Measurements from ENCODE around the gene TOE1. TPM values are rescaled to one million over a fixed set of nuclear protein-coding genes. Genes with fewer than 3 reads are reported as not detected.
A peak's percentile ranks its signal among the peaks of the same experiment; 100 is the strongest.

The TOE1 gene
- total RNA-seq, 2 experiments from 2014 or later = 22.1 to 30.2 TPM

DNA sequence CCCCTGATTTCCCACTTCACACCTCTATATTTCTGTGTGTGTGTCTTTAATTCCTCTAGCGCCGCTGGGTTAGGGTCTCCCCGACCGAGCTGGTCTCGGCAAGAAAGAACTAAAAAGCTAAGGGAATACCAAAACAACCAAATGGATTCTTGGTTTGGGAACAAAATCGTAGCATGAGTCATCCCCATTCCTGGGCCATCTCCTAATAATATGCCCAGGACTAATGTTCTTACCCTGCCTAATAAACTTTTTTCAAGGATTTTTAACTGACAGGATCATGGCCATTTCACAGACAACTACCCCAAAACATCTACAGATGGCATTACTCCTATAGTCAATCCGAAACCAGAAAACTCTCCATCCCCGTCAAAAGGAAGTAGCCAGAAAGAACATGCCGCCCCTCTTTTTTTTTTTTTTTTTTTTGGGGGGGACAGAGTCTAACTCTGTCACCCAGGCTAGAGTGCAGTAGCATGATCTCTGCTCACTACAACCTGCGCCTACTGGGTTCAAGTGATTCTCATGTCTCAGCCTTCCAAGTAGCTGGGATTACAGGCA lies 17.4 kb upstream of the TOE1 start:
- no peak for TF ChIP-seq EZH2phosphoT487 (IDR thresholded peaks at IDR 0.05; ENCODE audit: borderline replicate concordance, low read depth, low read length)
- TF ChIP-seq, protein P1, sequence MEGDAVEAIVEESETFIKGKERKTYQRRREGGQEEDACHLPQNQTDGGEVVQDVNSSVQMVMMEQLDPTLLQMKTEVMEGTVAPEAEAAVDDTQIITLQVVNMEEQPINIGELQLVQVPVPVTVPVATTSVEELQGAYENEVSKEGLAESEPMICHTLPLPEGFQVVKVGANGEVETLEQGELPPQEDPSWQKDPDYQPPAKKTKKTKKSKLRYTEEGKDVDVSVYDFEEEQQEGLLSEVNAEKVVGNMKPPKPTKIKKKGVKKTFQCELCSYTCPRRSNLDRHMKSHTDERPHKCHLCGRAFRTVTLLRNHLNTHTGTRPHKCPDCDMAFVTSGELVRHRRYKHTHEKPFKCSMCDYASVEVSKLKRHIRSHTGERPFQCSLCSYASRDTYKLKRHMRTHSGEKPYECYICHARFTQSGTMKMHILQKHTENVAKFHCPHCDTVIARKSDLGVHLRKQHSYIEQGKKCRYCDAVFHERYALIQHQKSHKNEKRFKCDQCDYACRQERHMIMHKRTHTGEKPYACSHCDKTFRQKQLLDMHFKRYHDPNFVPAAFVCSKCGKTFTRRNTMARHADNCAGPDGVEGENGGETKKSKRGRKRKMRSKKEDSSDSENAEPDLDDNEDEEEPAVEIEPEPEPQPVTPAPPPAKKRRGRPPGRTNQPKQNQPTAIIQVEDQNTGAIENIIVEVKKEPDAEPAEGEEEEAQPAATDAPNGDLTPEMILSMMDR (conservative IDR thresholded peaks at IDR 0.05; ENCODE audit: low read length) = no peak
- H3K4me3 ChIP-seq (ENCODE audit: low read depth, low read length, poor library complexity, severe bottlenecking) = no peak overlapping the region
- no peaks in the 10 kb centered on the region for H3K36me3 ChIP-seq (ENCODE audit: insufficient read depth, low read length)
- no peak overlapping the region for H3K4me2 ChIP-seq (ENCODE audit: low read length)
- POLR2A ChIA-PET = interaction anchor here (0.7 kb wide), 2 partner anchors 32 to 522 kb away, joined by 3 to 4 read pairs; partner anchors contain the start of gene PLK3
- no peak overlapping the region for H3K27ac ChIP-seq (ENCODE audit: low read depth, low read length, poor library complexity, severe bottlenecking)
- no peaks in the 10 kb centered on the region for H3K9me3 ChIP-seq (ENCODE audit: low read length)
- BruUV-seq (replicated peaks) = no TSS peak
- DNase-seq (ENCODE audit: low spot score) = no peak
- no peaks in the 10 kb centered on the region for H4K20me1 ChIP-seq (ENCODE audit: insufficient read depth, low read length)
- H3K9me2 ChIP-seq (ENCODE audit: insufficient read depth, low read length) = no peaks in the 10 kb centered on the region
- CTCF ChIA-PET (ENCODE audit: unreplicated experiment) = no interaction called here
- H3K4me1 ChIP-seq (ENCODE audit: insufficient read depth, low read length, poor library complexity, severe bottlenecking) = peaks cover 27% of the 10 kb centered on the region
- intact Hi-C loops (cut with micrococcal nuclease; ENCODE audit: unreplicated experiment) = no loop called here
- H2AFZ ChIP-seq (ENCODE audit: low read length) = no peak overlapping the region
- H3K79me2 ChIP-seq (ENCODE audit: insufficient read depth, low read depth, low read length) = peaks cover 5% of the 10 kb centered on the region; the same call in 1 of the 2 replicates

DNA sequence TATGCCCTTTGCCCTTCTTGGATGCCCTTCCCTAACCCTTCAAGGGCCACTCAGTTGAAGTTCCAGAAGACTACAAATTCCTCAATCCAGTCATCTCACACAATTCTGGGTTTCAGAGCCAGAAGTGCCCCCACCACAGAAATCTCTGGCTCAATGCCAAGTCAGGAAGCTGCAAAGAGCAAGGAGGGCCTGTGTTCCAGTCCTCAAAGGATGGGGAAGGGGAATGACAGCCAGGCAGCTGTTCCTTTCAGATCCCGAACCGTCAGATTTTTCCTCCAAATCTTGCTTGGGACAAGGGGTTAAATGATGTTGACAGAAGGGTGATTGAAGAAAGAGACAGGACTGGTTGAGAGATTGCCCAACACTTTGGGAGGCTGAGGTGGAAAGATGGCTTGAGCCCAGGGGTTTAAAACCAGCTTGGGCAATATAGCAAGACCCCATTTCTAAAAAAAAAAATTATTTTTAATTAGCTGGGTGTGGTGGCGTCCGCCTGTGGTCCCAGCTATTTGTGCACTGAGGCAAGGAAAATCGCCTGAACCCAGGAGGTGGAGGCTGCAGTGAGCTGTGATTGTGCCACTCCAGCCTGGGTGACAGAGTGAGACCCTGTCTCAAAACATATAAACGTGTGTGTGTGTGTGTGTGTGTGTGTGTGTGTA lies 14.0 kb upstream of the TOE1 start:
- peaks cover 5% of the 10 kb centered on the region; the same call in 1 of the 2 replicates for H3K36me3 ChIP-seq (ENCODE audit: insufficient read depth, low read length)
- peak overlapping the region; percentile 71 for H3K4me3 ChIP-seq (ENCODE audit: low read depth, low read length, poor library complexity, severe bottlenecking)
- peaks cover 7% of the 10 kb centered on the region; the same call in 1 of the 2 replicates for H3K79me2 ChIP-seq (ENCODE audit: insufficient read depth, low read depth, low read length)
- H3K4me2 ChIP-seq (ENCODE audit: low read length) = peak overlapping the region; percentile 86
- H3K27ac ChIP-seq (ENCODE audit: low read depth, low read length, poor library complexity, severe bottlenecking) = no peak overlapping the region
- no peaks in the 10 kb centered on the region for H3K9me2 ChIP-seq (ENCODE audit: insufficient read depth, low read length)
- peak overlapping the region; percentile 23; the same call in 1 of the 2 replicates for H2AFZ ChIP-seq (ENCODE audit: low read length)
- H3K4me1 ChIP-seq (ENCODE audit: insufficient read depth, low read length, poor library complexity, severe bottlenecking) = peaks cover 40% of the 10 kb centered on the region
- DNase-seq (ENCODE audit: low spot score) = no peak
- no peaks in the 10 kb centered on the region for H3K9me3 ChIP-seq (ENCODE audit: low read length)
- TF ChIP-seq, protein P1 (conservative IDR thresholded peaks at IDR 0.05; ENCODE audit: low read length) = no peak
- TF ChIP-seq EZH2phosphoT487 (IDR thresholded peaks at IDR 0.05; ENCODE audit: borderline replicate concordance, low read depth, low read length) = no peak
- BruUV-seq (replicated peaks) = no TSS peak
- CTCF ChIA-PET (ENCODE audit: unreplicated experiment) = interaction anchor here (0.6 kb wide), 1 partner anchor 139 kb away, joined by 7 read pairs; no protein-coding TSS in a partner anchor
- no peaks in the 10 kb centered on the region for H4K20me1 ChIP-seq (ENCODE audit: insufficient read depth, low read length)
- POLR2A ChIA-PET = interaction anchor here (0.6 to 7.5 kb wide), 8 partner anchors 8 to 172 kb away, joined by 3 to 45 read pairs (median 3); partner anchors contain the start of genes MUTYH and TOE1
- intact Hi-C loops (cut with micrococcal nuclease; ENCODE audit: unreplicated experiment) = loop anchor here (2.0 kb wide), 1 partner anchor 21 kb away; no protein-coding TSS in a partner anchor

Measured in OCI-LY7 (cell line).